ENCODE data around the gene ADAMTS17. TPM values are rescaled to one million over a fixed set of nuclear protein-coding genes. Genes with fewer than 3 reads are reported as not detected.

ADAMTS17 gene
- total RNA-seq, 1 experiment from 2014 or later = 1.8 TPM

GRCh38 chr15:100078511-100079220 is 263.1 kb downstream of the ADAMTS17 start (continued):
- TF ChIP-seq ZNF532 (CRISPR knock-in tag; IDR thresholded peaks at IDR 0.05; ENCODE audit: borderline replicate concordance) = no peak
- TF ChIP-seq GTF2I (CRISPR knock-in tag; conservative IDR thresholded peaks at IDR 0.05) = no peak
- no peak for TF ChIP-seq AFF4 (CRISPR knock-in tag; IDR thresholded peaks at IDR 0.05; ENCODE audit: borderline replicate concordance)
- no peak for TF ChIP-seq MAX (CRISPR knock-in tag; IDR thresholded peaks at IDR 0.05)
- TF ChIP-seq JAZF1 (CRISPR knock-in tag; IDR thresholded peaks at IDR 0.05) = no peak
- no peak for TF ChIP-seq HMGA2 (CRISPR knock-in tag; IDR thresholded peaks at IDR 0.05)
- TF ChIP-seq ZNF416 (CRISPR knock-in tag; IDR thresholded peaks at IDR 0.05) = no peak
- no peak for TF ChIP-seq PRRX2 (CRISPR knock-in tag; IDR thresholded peaks at IDR 0.05)
- no peak for TF ChIP-seq FOXJ3 (CRISPR knock-in tag; IDR thresholded peaks at IDR 0.05; ENCODE audit: borderline replicate concordance)
- no peak for TF ChIP-seq NR2C2 (CRISPR knock-in tag; IDR thresholded peaks at IDR 0.05)
- TF ChIP-seq ATF1 (CRISPR knock-in tag; IDR thresholded peaks at IDR 0.05) = no peak
- TF ChIP-seq SP1 (CRISPR knock-in tag; conservative IDR thresholded peaks at IDR 0.05) = no peak

GRCh38 chr15:100075229-100075628 is 266.5 kb downstream of the ADAMTS17 start:
- ChIA-PET POLR2A (no interaction called here), CTCF (interaction anchor here (1.0 kb wide), 1 partner anchor 15 kb away, joined by 3 read pairs; no protein-coding TSS in a partner anchor)
- ATAC-seq (no peak), DNase-seq (ENCODE audit: low spot score) (no peak)
- Mint-ChIP-seq H3K27ac (no peak overlapping the region), H3K4me3 (no peak overlapping the region), H3K36me3 (no peaks in the 10 kb centered on the region), H3K27me3 (ENCODE audit: low read depth) (0 out of 2 replicates have a peak, but pooled peaks cover 2% of the 10 kb centered on the region), H3K4me1 (no peaks in the 10 kb centered on the region), H3K9me3 (no peaks in the 10 kb centered on the region; the same call in none of the 2 replicates)
- TF ChIP-seq CREM (CRISPR knock-in tag; IDR thresholded peaks at IDR 0.05) (no peak), ZNF425 (CRISPR knock-in tag; conservative IDR thresholded peaks at IDR 0.05) (no peak), USF2 (CRISPR knock-in tag; IDR thresholded peaks at IDR 0.05) (no peak), TEAD4 (CRISPR knock-in tag; IDR thresholded peaks at IDR 0.05) (no peak), MAX (CRISPR knock-in tag; IDR thresholded peaks at IDR 0.05) (no peak), ZNF532 (CRISPR knock-in tag; IDR thresholded peaks at IDR 0.05; ENCODE audit: borderline replicate concordance) (no peak)
